Breast epithelium (tissue), 3 donors: ENCODE data around the gene CDON.

Experiments used
- CTCF ChIP-seq, 3 donors: fragments of 450-650 bp; IDR thresholded peaks; one replicate each; pipeline ENCODE4 v1.5.1; 2016 to 2017; ENCODE audit warnings: antibody characterized with exemption in 3 of 3, mild to moderate bottlenecking in 3 of 3, moderate library complexity in 3 of 3
- POLR2A ChIP-seq: fragments of 450-650 bp; IDR thresholded peaks from one replicate; pipeline ENCODE4 v1.6.1; 2016; ENCODE audit warnings: antibody characterized with exemption, mild to moderate bottlenecking, moderate library complexity
- POLR2AphosphoS5 ChIP-seq, 3 donors: sonication (generic); formaldehyde crosslinking; IDR thresholded peaks; one replicate each; pipeline ENCODE4 v1.6.1; 2017; ENCODE audit warnings: antibody characterized with exemption in 3 of 3

- no peak for TF ChIP-seq CTCF (IDR thresholded peaks at IDR 0.05)
- TF ChIP-seq POLR2AphosphoS5 (IDR thresholded peaks at IDR 0.05): no peak
- no peak for TF ChIP-seq POLR2A
These were observed 108.3 kb downstream of the CDON start for GRCh38 chr11:125954123-125954944.
